K562 (cell line): Measurements from ENCODE around the gene STOM. TPM values are rescaled to one million over a fixed set of nuclear protein-coding genes. Genes with fewer than 3 reads are reported as not detected.

Source experiments
- E2F5 ChIP-seq: sonication (generic); formaldehyde crosslinking; IDR thresholded peaks from 2 replicates; pipeline ENCODE4 v1.8.0; 2022; ENCODE audit warnings: mild to moderate bottlenecking, missing genetic modification reagents
- GATA2 ChIP-seq: sonication (generic); formaldehyde crosslinking; IDR thresholded peaks from 2 replicates; pipeline ENCODE4 v1.4.0; 2020; ENCODE audit warnings: mild to moderate bottlenecking, missing genetic modification reagents
- PRMT5 ChIP-seq: sonication (generic); formaldehyde crosslinking; IDR thresholded peaks from 2 replicates; pipeline ENCODE4 v1.5.0; 2020; ENCODE audit warnings: missing genetic modification reagents
- SIRT6 ChIP-seq: IDR thresholded peaks from one replicate; pipeline ENCODE4 v1.6.1; 2012; ENCODE audit warnings: low read depth, mild to moderate bottlenecking, control low read depth, inconsistent platforms, low read length, moderate library complexity
- ZBTB11 ChIP-seq, 3 experiments: fragments of 200-800 bp in 1 of 3; fragments of 250-450 bp in 1 of 3; fragments of 450-650 bp in 1 of 3; sonication (Bioruptor Pico) in 1 of 3; sonication (Bioruptor generic) in 1 of 3; formaldehyde crosslinking in 1 of 3; IDR thresholded peaks; 2 replicates each; pipeline versions ENCODE4 v1.6.1 to v1.8.0; 2016 to 2022; ENCODE audit warnings: mild to moderate bottlenecking in 2 of 3, missing genetic modification characterization in 2 of 3, missing compliant biosample characterization in 1 of 3, moderate library complexity in 1 of 3
- ZBTB40 ChIP-seq, 2 experiments: fragments of 450-650 bp in 1 of 2; sonication (generic) in 1 of 2; formaldehyde crosslinking in 1 of 2; IDR thresholded peaks; 2 replicates each; pipeline versions ENCODE4 v1.7.1 to v1.9.0; 2016 to 2022; ENCODE audit warnings: inconsistent platforms in 1 of 2, mild to moderate bottlenecking in 1 of 2, missing genetic modification reagents in 1 of 2
- ZNF174 ChIP-seq: fragments of 250-450 bp; sonication (Bioruptor Pico); IDR thresholded peaks from 2 replicates; pipeline ENCODE4 v1.4.0; 2020; ENCODE audit warnings: mild to moderate bottlenecking
- polyA plus RNA-seq, 8 experiments: library from polyadenylated mRNA; depleted of rRNA in 4 of 8; stranded (reverse) in 5 of 8; unstranded in 3 of 8; fragments of >200 nt; fragmentation: Nextera tagmentation in 2 of 8; fragmentation: Illumina TruSeq in 1 of 8; extraction: Ambion mirVana in 2 of 8; extraction: Trizol in 1 of 8; gene quantifications; 2 replicates each; pipeline versions ENCODE4 v1.2.1 to v1.2.3, GENCODE V29; 2011 to 2014; ENCODE audit warnings: inconsistent platforms in 1 of 8, missing spikeins in 1 of 8
- total RNA-seq, 7 experiments: library from RNA; depleted of rRNA in 6 of 7; stranded (reverse); fragments of >200 nt in 6 of 7; fragmentation: Illumina TruSeq in 2 of 7; extraction: Trizol in 2 of 7; gene quantifications; 2 replicates each; pipeline versions ENCODE4 v1.2.1 to v1.2.3, GENCODE V29; 2011 to 2021; ENCODE audit warnings: low replicate concordance in 1 of 7

STOM gene
- total and polyA plus RNA-seq, 9 of the 15 experiments (the other 6 are each of a cell fraction or from before 2014, with no cell fraction given), result 23.2 to 140 (median 43.9) TPM

GRCh38 chr9:121354762-121355161, 15.3 kb downstream of the STOM start (continued):
- TF ChIP-seq ZBTB40 (IDR thresholded peaks at IDR 0.05) (no peak), ZBTB40 (CRISPR knock-in tag; IDR thresholded peaks at IDR 0.05) (no peak), ZBTB11 (CRISPR knock-in tag; IDR thresholded peaks at IDR 0.05) (no peak), GATA2 (CRISPR knock-in tag) (no peak), ZNF174 (no peak), SIRT6 (no peak), E2F5 (CRISPR knock-in tag) (no peak), PRMT5 (no peak)
